GM19239 (cell line): ENCODE results near the gene OPN5.
"Not testable (repeated sequence)": the region's sequence is repeated elsewhere in the genome, so short reads cannot be mapped to it uniquely, and the experiment has no call there.

Experiments used
- DNase-seq: peaks from one replicate; pipeline ENCODE4 v3.0.0; 2011; ENCODE audit warnings: low spot score; ENCODE audit not compliant: insufficient read length
- FAIRE-seq: peaks from 2 replicates; lab custom pipeline; 2011; peaks lifted over from hg19 to GRCh38; lab: Jason Lieb, UNC

The OPN5 gene

GRCh38 chr6:47781732-47782131, at the start of gene OPN5:
OPN5 (plus strand) TSS chr6:47782032; CDS start chr6:47782067, 35 bp downstream.
- DNase-seq (no peak), FAIRE-seq (no peak)

DNA sequence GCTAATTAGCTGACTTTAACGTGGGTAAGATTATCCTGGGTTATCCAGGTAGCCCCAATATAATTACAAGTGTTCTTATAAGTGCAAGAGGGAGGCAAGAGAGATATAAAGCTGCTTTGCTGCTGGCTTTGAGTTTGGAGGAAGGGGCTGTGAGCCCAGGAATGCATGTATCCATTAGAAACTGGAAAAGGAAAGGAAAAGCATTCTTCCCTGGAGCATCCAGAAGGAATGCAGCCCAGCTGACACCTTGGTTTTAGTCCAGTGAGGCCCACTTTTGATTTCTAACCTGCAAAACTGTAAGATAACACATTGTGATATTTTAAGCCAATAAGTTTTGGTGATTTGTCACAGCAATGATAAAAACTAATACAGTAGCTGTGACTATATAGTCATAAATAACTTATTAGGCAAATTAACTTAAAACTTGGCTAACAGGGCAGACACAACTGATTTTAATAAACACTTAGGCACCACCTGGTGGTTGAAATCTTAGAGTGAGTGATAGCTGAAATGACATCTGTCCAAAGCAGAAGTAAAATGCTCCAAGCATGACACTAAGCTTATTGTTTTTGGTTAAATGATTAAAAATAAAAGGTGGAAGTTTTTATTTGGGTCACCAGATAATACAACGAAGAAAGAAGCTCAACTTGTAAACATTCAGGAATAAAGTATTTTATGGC, 47.8 kb upstream of the OPN5 start:
- FAIRE-seq: peak; percentile 18

DNA sequence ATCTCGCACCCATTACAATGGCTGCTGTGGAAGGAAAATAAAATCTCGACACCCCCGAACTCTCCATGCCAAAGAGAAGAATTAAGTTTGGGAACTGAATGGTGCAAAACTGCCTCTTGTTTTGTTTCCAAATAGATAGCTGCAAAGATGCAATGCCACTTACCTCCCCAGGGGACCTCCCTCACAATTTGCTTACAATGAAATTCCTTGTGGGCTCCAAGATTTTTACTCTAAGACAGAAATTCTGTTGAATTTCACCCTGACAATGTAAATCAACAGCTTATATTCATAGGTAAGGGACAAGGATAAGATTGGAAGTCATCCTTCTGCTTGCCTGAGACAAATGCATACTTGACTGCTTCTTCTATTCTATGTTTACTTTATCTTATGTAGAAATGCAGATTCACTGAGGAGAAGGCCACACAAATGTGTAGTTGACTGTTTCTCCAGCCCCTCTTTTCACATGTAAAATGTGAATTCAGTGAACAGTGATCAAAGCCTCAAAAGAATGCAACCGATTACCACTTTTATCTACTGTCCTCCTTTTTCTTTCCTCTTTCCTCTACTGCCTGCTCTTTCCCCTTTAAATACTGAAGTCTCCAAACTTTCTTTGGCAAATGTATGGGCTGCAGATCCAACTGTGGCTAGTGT, 46.9 kb upstream of the OPN5 start:
- DNase-seq (no peak), FAIRE-seq (no peak)

More for the DNA sequence above, 47.8 kb upstream of the OPN5 start:
- DNase-seq: no peak

- DNase-seq (no peak), FAIRE-seq (no peak)
Observed at GRCh38 chr6:47736083-47736700, 45.6 kb upstream of the OPN5 start.

DNA sequence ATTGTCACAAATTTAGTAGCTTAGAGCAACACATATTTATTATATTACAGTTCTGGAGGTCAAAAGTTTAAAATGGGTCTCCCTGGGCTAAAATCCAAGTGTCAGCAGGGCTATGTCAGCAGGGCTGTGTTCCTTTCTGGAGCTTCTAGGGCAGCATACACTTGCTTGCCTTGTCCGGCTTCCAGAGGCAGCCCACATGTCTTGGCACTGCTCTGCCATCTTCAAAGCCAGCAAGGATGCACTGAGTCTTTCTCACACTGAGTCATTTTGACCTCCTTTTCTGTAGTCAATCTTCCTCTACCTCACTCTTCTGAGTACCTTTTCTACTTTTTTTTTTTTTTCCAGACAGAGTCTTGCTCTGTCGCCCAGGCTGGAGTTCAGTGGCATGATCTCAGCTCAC, 44.4 kb upstream of the OPN5 start:
- FAIRE-seq (no peak), DNase-seq (no peak)

DNA sequence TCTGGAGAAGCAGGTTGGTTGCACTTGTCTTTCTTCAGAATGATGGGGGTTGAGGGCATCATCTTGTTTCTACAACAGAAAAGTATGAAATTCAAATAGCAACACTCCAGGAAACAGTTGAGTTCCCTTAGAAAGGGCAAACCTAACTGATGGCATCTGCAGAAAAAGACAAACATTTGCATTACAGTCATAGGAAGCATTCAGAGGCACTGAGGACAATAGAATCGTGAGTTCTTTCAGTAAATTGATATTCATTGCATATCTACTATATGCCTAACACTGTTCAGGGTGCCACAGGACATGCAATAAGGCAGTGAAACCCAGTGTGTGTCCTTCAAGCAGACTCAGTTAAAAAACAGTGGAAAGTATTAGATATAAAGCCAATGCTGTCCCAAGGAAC, 41.1 kb upstream of the OPN5 start:
- no peak for FAIRE-seq
- DNase-seq: no peak

DNA sequence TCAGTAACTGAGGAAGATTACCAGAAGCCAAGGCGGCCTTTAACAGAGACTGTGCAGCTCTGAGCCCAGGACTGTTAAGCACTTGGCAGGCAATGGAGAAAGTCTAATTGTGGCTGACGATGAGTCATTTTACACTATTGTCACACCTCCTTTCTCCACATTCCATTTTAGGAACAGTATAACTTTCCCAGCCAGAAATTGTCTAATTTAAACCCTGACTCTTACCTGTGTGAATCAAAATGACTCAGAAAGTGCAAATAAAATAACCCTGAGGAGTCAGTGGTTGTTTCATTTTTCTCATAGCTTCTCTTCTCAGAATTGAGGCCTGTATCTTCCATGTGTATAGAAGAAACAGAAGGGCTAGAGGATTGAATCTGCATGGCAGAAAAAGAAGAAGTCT, 40.0 kb upstream of the OPN5 start:
- FAIRE-seq (no peak), DNase-seq (no peak)

GRCh38 chr6:47743744-47744143, 38.1 kb upstream of the OPN5 start:
- FAIRE-seq (no peak), DNase-seq (no peak)

GRCh38 chr6:47745269-47745668, 36.6 kb upstream of the OPN5 start:
- not testable (repeated sequence) for DNase-seq, FAIRE-seq

- no peak for FAIRE-seq
Observed at GRCh38 chr6:47749757-47750156, 32.1 kb upstream of the OPN5 start.

DNA sequence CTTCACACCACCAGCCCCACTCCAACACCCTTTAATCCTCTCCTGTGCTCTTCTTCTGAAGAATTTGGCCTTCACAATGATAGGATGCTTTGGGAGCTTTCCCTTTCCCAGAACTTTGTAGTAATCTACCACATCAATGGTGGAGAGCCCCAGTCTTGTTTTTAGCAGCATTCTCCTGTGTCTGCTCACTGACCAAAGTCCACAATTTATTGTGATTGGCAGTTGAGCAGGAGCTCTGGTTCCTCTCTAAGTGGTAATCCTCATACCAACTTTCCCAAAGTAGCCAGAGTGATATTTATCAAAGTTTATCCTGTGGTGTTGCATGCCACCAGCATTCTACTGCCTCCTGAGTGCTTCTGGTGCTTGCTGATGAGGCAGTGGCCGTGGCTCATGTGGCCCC, 29.0 kb upstream of the OPN5 start:
- FAIRE-seq: no peak

More at GRCh38 chr6:47749757-47750156, 32.1 kb upstream of the OPN5 start:
- no peak for DNase-seq

DNA sequence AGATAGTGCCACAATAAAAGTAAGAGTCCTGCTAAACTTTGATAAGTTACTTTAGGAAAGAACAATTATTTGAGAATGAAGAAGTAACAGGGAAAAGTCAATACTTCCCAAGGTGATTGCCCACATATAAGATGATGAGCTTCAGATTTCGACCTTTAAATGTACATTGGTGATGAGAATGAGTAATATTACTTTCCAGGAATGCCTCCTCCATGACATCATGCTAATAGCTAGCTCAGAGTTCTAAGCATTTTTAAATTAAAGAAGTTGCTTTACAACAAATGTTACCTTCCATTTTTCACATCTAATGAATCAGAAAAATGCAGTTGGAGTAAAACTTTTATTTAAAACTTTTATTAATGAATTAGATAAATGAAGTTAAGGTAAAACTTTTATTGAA, 22.5 kb upstream of the OPN5 start:
- DNase-seq (no peak), FAIRE-seq (no peak)

More for the DNA sequence above, 29.0 kb upstream of the OPN5 start:
- no peak for DNase-seq

DNA sequence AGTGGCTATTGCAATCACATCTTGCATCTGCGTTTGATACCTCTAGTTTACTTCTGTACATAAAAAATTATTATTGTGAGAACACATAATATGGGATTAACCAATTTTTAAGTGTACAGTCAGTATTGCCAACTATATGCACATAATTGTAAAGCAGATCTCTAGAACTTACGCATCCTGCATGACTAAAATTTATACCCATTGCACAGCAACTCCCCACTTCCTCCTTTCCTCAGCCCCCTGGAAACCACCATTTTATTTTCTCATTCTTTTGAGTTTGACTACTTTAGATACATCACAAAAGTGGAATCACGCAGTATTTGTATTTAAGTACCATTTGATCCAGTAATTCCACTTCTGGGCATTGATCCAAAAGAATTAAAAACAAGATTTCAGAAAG, 19.3 kb upstream of the OPN5 start:
- FAIRE-seq (no peak), DNase-seq (no peak)

DNA sequence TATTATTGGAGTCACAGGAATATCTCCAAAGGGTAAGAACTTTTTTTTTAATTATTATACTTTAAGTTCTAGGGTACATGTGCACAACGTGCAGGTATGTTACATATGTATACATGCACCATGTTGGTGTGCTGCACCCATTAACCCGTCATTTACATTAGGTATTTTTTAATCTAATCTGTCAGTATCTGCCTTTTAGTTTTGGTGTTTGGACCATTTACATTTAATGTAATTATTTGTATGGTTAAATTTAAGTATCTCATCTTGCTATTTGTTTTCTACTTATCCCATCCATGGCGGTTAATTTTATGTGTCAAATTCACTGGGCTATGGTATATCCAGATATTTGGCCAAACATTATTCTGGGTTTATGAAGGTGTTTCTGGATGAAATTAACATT, 15.4 kb upstream of the OPN5 start:
- no peak for FAIRE-seq

GRCh38 chr6:47767102-47767501, 14.7 kb upstream of the OPN5 start:
- DNase-seq (no peak), FAIRE-seq (no peak)

More for the DNA sequence above, 15.4 kb upstream of the OPN5 start:
- DNase-seq: no peak

DNA sequence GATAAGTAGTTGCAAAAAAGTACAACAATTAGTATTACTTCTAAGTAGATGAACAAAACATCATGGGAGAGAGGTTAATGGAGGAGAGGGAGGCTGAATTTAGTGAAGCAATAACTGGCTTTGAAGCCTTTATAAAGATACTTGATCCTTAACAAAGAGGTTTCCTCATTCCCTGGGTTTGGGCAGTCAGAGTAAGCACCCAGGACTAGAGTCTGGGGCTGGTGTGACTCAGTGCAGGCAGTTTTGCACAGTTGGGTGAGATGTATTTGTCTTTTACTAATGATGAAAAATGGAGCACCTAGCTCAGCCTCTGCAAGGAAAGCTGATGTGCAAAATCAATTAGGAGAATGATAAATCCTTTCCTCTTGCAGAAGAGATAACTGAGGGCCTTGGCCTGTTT, 11.8 kb upstream of the OPN5 start:
- DNase-seq: no peak
- FAIRE-seq: no peak

DNA sequence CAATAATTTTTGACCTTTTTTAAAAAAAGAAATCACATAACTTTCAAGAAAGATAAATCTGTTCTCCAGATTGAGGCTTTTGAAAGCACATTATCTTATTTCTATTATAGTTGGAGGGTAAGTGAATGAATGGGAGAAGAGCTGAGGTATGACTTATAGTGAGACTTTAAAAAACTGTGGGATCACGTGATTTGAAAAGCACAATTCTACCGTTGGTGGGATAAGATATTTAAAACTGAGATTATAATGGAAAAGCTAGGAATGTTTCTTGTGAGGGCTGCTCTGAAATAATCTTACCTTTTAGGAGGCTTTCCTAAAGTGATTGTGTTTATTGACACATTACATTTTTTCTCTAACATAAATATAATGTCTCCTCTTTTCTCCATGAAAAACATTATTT, 9.5 kb upstream of the OPN5 start:
- FAIRE-seq (no peak), DNase-seq (no peak)

- no peak for DNase-seq
- FAIRE-seq: no peak
Observed at GRCh38 chr6:47773005-47773404, 8.8 kb upstream of the OPN5 start.

GRCh38 chr6:47780510-47781356, 1.1 kb upstream of the OPN5 start:
- peak; percentile 89 for FAIRE-seq
- DNase-seq: peak; percentile 4

GRCh38 chr6:47785182-47785581, 3.4 kb downstream of the OPN5 start:
- no peak for DNase-seq
- FAIRE-seq: no peak
